DND-41 (cell line): ENCODE data around the gene PAK5.

Experiments
- EZH2 ChIP-seq: IDR thresholded peaks from 3 replicates; pipeline ENCODE4 v1.6.1; 2012; ENCODE audit warnings: borderline replicate concordance, low read depth, mild to moderate bottlenecking, moderate library complexity, low read length, inconsistent platforms; ENCODE audit not compliant: severe bottlenecking
- TF ChIP-seq, protein P1 (sequence below): IDR thresholded peaks from 2 replicates; pipeline ENCODE4 v1.5.1; 2012; ENCODE audit warnings: borderline replicate concordance, low read length, moderate library complexity, mild to moderate bottlenecking; ENCODE audit not compliant: poor library complexity, severe bottlenecking; ENCODE audit errors: extremely low read depth

DNA sequence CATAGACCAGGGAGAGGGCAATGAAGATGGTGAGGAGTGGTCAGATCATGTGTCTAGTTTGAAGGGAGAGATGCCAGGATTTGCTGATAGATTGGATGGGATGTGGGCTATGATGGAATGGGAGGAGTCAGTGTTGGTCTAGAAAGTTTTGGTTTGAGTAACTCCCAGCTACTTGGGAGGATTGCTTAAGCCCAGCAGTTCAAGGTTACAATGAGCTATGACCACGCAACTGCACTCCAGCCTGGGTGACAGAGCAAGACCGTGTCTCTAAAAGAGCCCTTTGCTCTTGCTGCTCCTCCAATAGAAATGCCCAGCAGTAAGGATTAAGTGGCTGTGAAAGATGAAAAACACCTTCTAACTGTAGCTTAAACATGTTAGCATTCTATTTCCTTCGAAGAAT, 342.7 kb downstream of the PAK5 start:
- TF ChIP-seq, protein P1, sequence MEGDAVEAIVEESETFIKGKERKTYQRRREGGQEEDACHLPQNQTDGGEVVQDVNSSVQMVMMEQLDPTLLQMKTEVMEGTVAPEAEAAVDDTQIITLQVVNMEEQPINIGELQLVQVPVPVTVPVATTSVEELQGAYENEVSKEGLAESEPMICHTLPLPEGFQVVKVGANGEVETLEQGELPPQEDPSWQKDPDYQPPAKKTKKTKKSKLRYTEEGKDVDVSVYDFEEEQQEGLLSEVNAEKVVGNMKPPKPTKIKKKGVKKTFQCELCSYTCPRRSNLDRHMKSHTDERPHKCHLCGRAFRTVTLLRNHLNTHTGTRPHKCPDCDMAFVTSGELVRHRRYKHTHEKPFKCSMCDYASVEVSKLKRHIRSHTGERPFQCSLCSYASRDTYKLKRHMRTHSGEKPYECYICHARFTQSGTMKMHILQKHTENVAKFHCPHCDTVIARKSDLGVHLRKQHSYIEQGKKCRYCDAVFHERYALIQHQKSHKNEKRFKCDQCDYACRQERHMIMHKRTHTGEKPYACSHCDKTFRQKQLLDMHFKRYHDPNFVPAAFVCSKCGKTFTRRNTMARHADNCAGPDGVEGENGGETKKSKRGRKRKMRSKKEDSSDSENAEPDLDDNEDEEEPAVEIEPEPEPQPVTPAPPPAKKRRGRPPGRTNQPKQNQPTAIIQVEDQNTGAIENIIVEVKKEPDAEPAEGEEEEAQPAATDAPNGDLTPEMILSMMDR = no peak
- no peak for TF ChIP-seq EZH2
